Lung (tissue), 12 donors: ENCODE results near the gene PRKD1. TPM values are rescaled to one million over a fixed set of nuclear protein-coding genes. Genes with fewer than 3 reads are reported as not detected.

Source experiments
- ATAC-seq: fragments of 200-7000 bp; cut with Tn5 transposase; one replicate; pipeline ENCODE4 v1.9.1; 2020; ENCODE audit warnings: moderate number of reproducible peaks; ENCODE audit not compliant: insufficient read depth, low FRiP score
- DNase-seq, 3 donors: peaks; one replicate each; pipeline ENCODE4 v3.0.0-alpha.2; 2013 to 2017
- H3K27ac ChIP-seq, 2 donors: one replicate each; pipeline ENCODE4 v1.5.1; 2013; ENCODE audit warnings: mild to moderate bottlenecking in 2 of 2, moderate library complexity in 2 of 2, control low read depth in 1 of 2, inconsistent platforms in 1 of 2, low read depth in 1 of 2, low read length in 1 of 2
- H3K27me3 ChIP-seq, 3 donors: one replicate each; pipeline ENCODE4 v1.5.1; 2013; ENCODE audit warnings: low read length in 2 of 3; ENCODE audit not compliant: control insufficient read depth in 3 of 3, insufficient read depth in 3 of 3
- H3K36me3 ChIP-seq, 4 donors: one replicate each; pipeline ENCODE4 v1.5.1; 2013; ENCODE audit warnings: low read length in 4 of 4, mild to moderate bottlenecking in 1 of 4, moderate library complexity in 1 of 4; ENCODE audit not compliant: control insufficient read depth in 4 of 4, insufficient read depth in 4 of 4
- H3K4me1 ChIP-seq, 5 donors: one replicate each; pipeline ENCODE4 v1.5.1; 2013; ENCODE audit warnings: low read length in 5 of 5, mild to moderate bottlenecking in 2 of 5, moderate library complexity in 1 of 5; ENCODE audit not compliant: control insufficient read depth in 5 of 5, insufficient read depth in 5 of 5
- H3K4me3 ChIP-seq: one replicate; pipeline ENCODE4 v1.5.1; 2013; ENCODE audit warnings: mild to moderate bottlenecking, control low read depth, moderate library complexity
- H3K9ac ChIP-seq, 2 donors: one replicate each; pipeline ENCODE4 v1.5.1; 2013; ENCODE audit warnings: low read length in 2 of 2, control low read depth in 1 of 2; ENCODE audit not compliant: insufficient read depth in 1 of 2
- H3K9me3 ChIP-seq, 4 donors: one replicate each; pipeline ENCODE4 v1.5.1; 2013; ENCODE audit warnings: low read length in 3 of 4, mild to moderate bottlenecking in 1 of 4, moderate library complexity in 1 of 4; ENCODE audit not compliant: control insufficient read depth in 4 of 4, insufficient read depth in 3 of 4
- CTCF ChIP-seq: IDR thresholded peaks from 2 replicates; pipeline ENCODE4 v1.5.1; 2012; ENCODE audit warnings: mild to moderate bottlenecking; ENCODE audit errors: control extremely low read depth, extremely low read depth
- WGBS, 2 donors: extraction: QIAGEN DNeasy Blood & Tissue Kit; methylation state at CpG; one replicate each; pipeline ENCODE4 v1.1.7; 2013; 5-methylcytosine and 5-hydroxymethylcytosine counted together
- polyA plus RNA-seq, 2 donors: library from polyadenylated mRNA; stranded (reverse); fragments of 200-250 nt; gene quantifications; one replicate each; pipeline ENCODE4 v1.2.1, GENCODE V29; 2013
- total RNA-seq, 2 donors: library from RNA; depleted of rRNA in 1 of 2; stranded (reverse); fragments of >200 nt in 1 of 2; gene quantifications; one replicate each; pipeline ENCODE4 v1.2.1, GENCODE V29; 2014 to 2021
- donor health status: control.
- donor health status: control.
- donor health status: Bipolar disorder and iron deficiency.
- donor health status: healthy.
- donor health status: DM: yes; HTN: yes; CAD: no.

PRKD1 gene
- total and polyA plus RNA-seq, 4 donors = 4.0 to 20.9 (median 11.2) TPM

- Histone ChIP-seq H3K27me3 (no peaks in the 10 kb centered on the region), H3K4me3 (no peak overlapping the region), H3K36me3 (no peaks in the 10 kb centered on the region), H3K9ac (no peak overlapping the region), H3K4me1 (peaks cover 0 to 5% (median 2%) of the 10 kb centered on the region in 5 donors), H3K9me3 (peaks cover 0 to 2% (median 0%) of the 10 kb centered on the region in 4 donors), H3K27ac (peak overlapping the region in 1 of 2 donors; percentile 63)
- WGBS, 2 donors = 80 to 87% methylated on average over 3 of the region's 3 CpGs
- DNase-seq = peak in 1 of 3 donors; percentile 38
- no peak for TF ChIP-seq CTCF
- ATAC-seq = peak; percentile 56
Measured at GRCh38 chr14:29906256-29906870, 21.3 kb downstream of the PRKD1 start.

GRCh38 chr14:29905543-29905942, 22.1 kb downstream of the PRKD1 start:
- TF ChIP-seq CTCF = no peak

GRCh38 chr14:29900609-29901350, 26.9 kb downstream of the PRKD1 start:
- Histone ChIP-seq H3K27ac (no peak overlapping the region), H3K9ac (no peak overlapping the region), H3K36me3 (no peaks in the 10 kb centered on the region), H3K4me3 (no peak overlapping the region), H3K9me3 (peaks cover 0 to 3% (median 0%) of the 10 kb centered on the region in 4 donors), H3K4me1 (no peaks in the 10 kb centered on the region), H3K27me3 (no peaks in the 10 kb centered on the region)
- DNase-seq (no peak), ATAC-seq (no peak)
- WGBS, 2 donors = 90 to 93% methylated on average over 4 of the region's 4 CpGs
- TF ChIP-seq CTCF = no peak

More at GRCh38 chr14:29905543-29905942, 22.1 kb downstream of the PRKD1 start:
- 67 to 72% methylated on average over 7 of the region's 7 CpGs for WGBS, 2 donors
- DNase-seq (peak in 1 of 3 donors; percentile 28), ATAC-seq (no peak)
- Histone ChIP-seq H3K27me3 (no peaks in the 10 kb centered on the region), H3K36me3 (no peaks in the 10 kb centered on the region), H3K9ac (no peak overlapping the region), H3K4me1 (peaks cover 0 to 5% (median 2%) of the 10 kb centered on the region in 5 donors), H3K9me3 (peaks cover 0 to 3% (median 1%) of the 10 kb centered on the region in 4 donors), H3K27ac (no peak overlapping the region), H3K4me3 (no peak overlapping the region)
